Stimulated activated naive CD8-positive, alpha-beta T cell treated with anti-CD3 and anti-CD28 coated beads, Interleukin-15, Interleukin-2, amounts not matched to agents 100 U/mL and 50 U/mL, for 24 hours (primary cell): ENCODE measurements around the gene RWDD3.

Source experiments
- ATAC-seq: fragments of 150-1000 bp; cut with Tn5 transposase; one replicate; pipeline ENCODE4 v1.10.0; 2021
- DNase-seq: peaks from one replicate; pipeline ENCODE4 v3.0.0; 2021

The RWDD3 gene

GRCh38 chr1:95230256-95230655 is 3.8 kb upstream of the RWDD3 start:
- ATAC-seq (no peak), DNase-seq (no peak)

DNA sequence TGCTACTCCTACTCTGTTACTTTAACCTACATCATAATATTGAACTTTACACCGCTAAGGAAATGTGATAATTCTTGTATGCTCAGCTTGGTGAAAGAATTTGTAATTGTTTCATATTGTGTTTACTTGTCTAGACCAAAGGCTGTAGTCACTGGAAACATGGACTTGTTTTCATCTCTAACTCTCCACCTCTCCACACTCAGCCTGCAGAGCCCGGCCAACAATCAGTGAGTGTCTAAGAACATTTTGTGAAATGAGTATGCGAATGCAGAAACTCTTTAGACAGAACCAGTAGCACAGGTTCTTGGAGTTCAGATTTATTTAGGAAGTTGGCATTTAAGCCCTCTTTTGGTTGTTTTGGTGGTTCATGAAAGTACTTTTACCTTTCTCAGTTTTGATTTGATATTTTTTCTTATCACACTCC is 3.2 kb upstream of the RWDD3 start:
- DNase-seq, result no peak
- ATAC-seq, result no peak

- no peak for ATAC-seq
- no peak for DNase-seq
Measured at GRCh38 chr1:95232646-95233318, 1.2 kb upstream of the RWDD3 start.

DNA sequence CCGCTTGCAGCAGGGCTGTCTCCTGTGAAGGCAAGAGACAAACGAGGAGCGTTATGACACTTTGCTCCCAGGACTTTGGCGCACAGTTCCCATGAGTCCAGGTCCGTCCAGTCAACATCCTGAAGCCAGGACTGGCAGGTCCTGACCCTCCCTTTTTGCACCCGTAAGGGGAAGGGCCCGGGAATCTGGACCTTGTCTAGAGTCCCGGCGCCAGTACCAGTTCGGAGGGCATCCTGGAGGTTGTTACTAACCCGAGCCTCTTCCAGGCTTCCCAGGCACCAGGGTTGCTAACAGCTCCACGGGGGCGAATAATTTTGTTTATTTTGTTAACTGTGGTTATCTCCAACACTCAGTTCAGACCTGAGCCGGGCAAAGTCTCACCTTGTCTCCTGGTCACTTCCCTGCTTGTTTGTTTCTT is 682 bp upstream of the RWDD3 start:
- DNase-seq (no peak), ATAC-seq (no peak)

- ATAC-seq (no peak), DNase-seq (no peak)
Measured at GRCh38 chr1:95236784-95237575, 3.0 kb downstream of the RWDD3 start.

DNA sequence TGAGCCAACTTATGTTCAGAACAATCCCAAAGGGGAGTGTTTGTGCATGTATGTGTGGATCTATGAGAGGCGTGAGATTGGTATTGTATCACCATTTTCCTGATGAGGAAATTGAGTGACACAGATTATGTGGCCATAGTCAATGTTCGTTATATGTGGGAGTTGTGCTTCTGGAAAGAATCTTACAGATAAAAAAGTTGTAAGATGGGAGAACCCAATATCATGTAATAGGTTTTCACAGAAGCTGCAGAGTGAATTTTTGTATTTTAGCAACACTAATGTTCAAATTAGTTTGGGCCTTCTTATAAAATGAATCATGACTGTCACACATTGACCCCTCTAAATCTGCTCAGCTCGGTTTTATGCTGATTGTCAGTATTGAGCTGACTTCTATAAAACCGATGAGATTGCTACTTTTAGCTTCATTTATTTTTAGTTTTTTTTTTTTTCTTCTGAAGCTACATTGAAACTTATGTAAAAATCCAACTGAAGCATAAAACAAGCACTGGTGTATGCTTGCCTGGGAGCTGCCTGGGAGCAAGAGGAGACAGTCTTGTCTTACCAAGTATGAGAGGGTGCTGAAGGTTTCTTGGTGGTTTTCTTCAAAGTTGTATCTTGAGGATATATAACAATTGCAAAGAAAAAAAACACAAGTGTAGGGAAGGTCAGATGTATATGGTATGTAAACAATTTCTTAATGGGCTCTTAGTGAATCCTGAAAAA is 4.1 kb downstream of the RWDD3 start:
- ATAC-seq (no peak), DNase-seq (no peak)

GRCh38 chr1:95245029-95245428 is 11.0 kb downstream of the RWDD3 start:
- DNase-seq (no peak), ATAC-seq (no peak)

- DNase-seq (no peak), ATAC-seq (no peak)
Measured at GRCh38 chr1:95246511-95246910, 12.5 kb downstream of the RWDD3 start.

DNA sequence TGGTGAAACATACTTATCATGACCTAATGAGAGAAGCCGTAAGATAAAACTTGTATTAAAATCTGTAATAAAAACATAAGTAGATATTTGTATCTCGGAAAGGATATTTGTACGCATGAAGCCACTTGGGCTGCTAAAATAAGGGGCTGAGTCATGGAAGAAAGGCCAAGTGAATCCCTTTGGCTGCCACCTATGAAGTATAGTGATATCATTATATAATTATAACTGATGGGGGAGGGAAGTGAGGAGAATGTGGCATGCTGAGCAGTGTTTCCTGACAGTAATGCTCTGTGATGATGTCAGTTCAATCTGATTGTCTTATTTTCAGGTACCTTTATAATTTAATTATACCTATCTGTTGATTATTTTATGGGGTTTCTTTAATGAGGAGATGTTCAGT is 13.6 kb downstream of the RWDD3 start:
- DNase-seq, result no peak
- no peak for ATAC-seq

GRCh38 chr1:95249916-95250315 is 15.9 kb downstream of the RWDD3 start:
- ATAC-seq, result no peak
- no peak for DNase-seq

- no peak for ATAC-seq
- no peak for DNase-seq
Measured at GRCh38 chr1:95252422-95252821, 18.4 kb downstream of the RWDD3 start.

DNA sequence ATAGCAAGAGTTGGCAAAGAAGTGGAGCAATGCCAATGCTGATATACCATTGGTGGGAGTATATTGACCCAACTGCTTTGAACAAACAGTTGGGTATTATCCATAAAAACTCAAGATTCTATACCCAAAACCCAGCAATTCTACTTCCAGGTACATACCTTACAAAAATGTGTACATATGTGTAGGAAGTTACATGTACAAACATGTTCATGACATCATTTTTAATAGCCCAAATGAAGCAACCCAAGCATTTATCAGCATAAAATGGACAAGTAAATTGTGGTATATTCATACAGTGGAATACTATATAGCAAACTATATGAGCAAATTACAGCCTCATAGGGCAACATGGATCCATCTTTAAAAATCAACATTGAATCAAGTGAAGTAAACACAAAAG is 20.9 kb downstream of the RWDD3 start:
- ATAC-seq (no peak), DNase-seq (no peak)

GRCh38 chr1:95255826-95256225 is 21.8 kb downstream of the RWDD3 start:
- DNase-seq (no peak), ATAC-seq (no peak)

GRCh38 chr1:95257758-95258157 is 23.7 kb downstream of the RWDD3 start:
- ATAC-seq (no peak), DNase-seq (no peak)

GRCh38 chr1:95259245-95259644 is 25.2 kb downstream of the RWDD3 start:
- no peak for DNase-seq
- no peak for ATAC-seq

DNA sequence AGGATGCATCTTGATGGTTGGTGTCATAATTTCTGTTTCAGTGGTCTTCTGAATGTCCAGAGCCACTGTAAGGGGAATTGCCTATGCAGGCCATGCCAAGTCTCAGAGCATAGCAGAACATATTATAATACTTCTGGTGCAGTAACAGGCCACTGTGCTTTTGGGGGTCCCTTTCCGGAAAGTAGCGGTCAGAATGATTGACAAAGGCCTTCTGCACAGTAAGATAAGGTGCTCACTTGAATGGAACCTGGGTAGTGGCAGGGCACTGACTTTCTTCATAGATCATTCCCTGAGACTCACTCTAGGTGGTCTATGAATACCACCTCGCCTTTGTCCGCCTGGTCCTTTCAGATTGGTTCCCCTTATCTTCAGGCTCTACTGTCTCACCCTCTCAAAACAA is 28.9 kb downstream of the RWDD3 start:
- ATAC-seq (no peak), DNase-seq (no peak)

DNA sequence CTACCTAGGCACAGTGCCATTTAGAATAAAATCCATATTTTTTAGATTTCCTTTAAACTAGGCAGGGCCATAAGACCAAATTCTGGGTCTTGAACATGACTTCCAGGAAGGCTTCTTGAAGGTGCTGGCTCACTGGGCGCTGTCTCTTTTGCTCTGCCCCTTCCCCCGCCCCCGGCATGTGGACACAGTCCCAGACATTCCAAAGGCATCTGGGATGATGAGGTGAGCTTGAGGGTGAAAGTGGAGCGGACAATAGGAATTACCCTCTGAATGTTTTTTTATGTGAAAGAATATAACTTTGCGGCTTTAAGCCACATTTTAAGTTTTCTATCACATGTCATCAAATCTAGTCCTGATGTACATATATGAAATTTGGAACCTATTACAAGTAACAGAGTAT is 29.4 kb downstream of the RWDD3 start:
- DNase-seq (no peak), ATAC-seq (no peak)

GRCh38 chr1:95265106-95265505 is 31.1 kb downstream of the RWDD3 start:
- DNase-seq (no peak), ATAC-seq (no peak)

GRCh38 chr1:95276429-95276828 is 42.4 kb downstream of the RWDD3 start:
- DNase-seq (no peak), ATAC-seq (no peak)

DNA sequence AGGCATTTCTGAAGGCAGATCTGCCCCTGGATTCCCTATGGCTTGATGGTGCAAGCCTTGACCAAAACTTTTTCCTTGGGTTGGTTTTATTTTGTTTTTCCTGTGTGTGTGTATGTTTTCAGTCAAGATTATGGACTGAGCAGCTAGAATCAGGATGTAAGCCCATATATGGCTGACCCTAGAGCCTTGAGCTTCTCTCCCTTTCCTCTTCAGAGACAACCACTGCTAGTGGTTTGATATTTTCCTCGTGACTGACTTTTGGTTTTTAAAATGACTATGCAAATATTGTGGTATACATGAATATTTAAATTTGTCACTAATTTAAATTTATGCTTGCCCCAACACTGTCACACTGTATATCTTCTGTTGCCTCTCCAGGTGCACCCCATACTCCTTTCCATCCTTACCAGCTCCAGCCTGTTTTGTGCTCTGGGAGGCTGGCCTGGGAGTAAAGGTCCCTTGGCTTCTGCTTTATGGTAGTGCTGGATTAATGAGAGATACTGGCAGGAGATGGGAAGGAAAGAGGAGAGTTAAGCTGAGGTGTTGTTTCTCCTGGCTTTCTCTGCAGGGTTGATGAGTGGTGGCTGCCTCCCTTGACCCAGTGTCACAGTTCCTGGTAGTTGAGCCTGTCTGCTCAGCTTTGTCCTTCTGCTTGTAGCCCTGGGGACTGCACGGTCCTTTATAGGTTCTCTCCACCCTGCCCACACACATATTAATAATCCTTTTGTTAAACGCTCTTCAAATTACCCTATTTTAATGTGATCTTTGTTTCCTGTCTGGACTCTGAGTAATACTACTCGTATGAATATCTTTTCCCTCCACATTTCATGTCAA is 44.4 kb downstream of the RWDD3 start:
- ATAC-seq (no peak), DNase-seq (no peak)

DNA sequence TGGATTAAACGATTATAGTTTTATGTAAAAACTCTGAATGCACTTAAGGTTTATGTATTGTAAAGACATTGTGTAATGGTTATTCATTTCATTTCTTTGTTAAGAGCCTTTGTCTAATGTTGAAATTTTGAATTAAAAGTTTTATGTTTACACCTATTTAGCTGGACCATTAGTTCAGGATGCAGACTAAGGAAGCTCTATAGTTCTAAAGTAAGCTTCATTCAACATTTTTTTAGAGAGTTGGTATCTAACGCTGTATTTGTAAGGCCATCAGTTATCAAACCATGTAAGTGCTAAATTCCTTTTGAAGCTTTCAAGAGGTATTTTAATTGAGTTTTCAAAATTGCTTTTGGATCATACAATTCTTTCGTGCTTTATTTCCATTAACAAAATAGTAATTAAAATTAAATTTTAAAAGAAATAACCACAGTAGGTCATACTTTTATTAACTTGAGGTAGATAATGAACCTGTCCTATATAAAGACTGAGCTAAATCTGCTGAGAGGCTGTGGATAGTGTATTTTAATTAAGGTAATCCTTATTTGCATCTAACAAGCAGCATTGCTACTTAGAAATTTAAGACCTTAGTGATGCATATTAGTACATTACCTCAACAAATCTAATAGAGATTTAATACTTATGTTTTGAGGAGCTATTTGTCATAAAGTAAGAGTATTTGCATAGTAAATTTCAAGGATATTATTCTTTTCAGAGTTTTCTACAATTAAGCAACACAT is 47.9 kb downstream of the RWDD3 start:
- DNase-seq (no peak), ATAC-seq (no peak)

DNA sequence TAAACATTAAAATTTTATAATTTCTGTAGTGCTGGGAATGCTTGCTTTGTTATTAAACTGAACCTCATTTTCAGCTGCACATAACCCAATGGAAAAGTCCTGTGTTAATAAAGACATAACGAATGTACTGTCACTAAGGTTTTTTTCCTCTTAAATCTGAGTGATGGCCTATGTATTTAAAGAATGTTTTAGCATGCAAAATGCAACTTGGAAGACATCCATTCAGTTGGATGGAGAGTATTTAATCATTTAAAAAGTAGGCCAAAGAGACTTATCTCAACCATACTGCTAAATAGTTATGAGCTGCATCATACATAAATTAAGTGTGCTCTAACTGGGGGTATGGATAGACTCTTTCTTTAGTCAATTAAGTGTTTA is 48.5 kb downstream of the RWDD3 start:
- ATAC-seq (no peak), DNase-seq (no peak)
